Measurements from ENCODE around the gene OTULIN. TPM values are rescaled to one million over a fixed set of nuclear protein-coding genes. Genes with fewer than 3 reads are reported as not detected.

The OTULIN gene
- total and polyA plus RNA-seq, 2 of the 4 experiments (the other 2 are of a cell fraction), result 6.9 to 19.5 TPM

DNA sequence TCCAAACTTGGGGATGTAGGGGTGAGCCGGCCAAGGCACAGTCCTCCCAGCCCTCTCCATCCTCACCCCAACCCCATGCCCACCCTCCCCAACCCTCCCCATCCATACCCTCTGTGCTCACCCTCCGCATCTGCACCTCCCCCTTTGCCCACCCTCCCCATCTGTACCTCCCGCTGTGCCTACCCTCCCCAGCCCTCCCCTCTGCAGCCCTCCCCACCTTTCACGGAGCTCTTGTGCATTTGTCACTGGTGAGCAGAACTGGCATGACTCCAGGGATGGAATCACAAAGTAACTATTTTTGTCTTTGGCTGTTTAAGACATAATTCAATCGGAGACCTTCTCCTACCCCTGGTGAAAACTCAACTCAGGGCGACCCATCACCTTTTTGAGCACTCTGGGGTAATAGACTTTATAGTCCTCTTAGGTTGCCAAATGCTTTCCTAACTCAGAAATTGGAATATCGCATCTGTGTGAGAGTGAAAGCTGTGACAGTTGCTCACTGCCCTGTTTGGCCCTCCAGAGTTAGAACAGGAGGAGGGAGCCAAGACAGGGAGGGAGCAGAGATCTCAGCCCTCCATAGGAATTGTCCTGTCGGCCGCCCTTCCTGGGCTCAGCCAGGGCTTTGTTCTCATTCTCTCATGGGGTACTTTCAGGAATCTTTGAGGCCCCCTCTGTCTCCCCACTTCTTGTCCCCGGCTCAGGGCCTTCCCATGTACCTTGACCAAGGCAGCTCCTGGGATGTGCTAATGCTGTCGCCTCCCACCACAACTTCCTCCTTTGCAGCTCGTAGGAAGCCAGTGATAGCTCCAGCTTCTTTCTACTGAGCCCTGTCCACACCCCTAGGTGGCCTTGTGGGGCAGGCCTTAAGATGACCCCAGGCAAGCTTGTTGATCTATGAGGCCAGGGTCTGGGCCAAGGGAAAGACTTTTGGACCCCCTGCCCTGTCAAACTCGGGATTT lies 36.2 kb downstream of the OTULIN start:
- Histone ChIP-seq H3K4me1 (ENCODE audit: control insufficient read depth, insufficient read depth, low read length) (peaks cover 2% of the 10 kb centered on the region; the same call in 1 of the 2 replicates), H3K9me1 (ENCODE audit: insufficient read depth, low read length) (peaks cover 10% of the 10 kb centered on the region), H2AFZ (replicated peaks; ENCODE audit: low read length, poor library complexity) (no peak overlapping the region), H4K20me1 (ENCODE audit: insufficient read depth, low read length) (no peaks in the 10 kb centered on the region), H3K9me3 (ENCODE audit: control insufficient read depth, insufficient read depth, low read length) (no peaks in the 10 kb centered on the region), H2BK5ac (ENCODE audit: low read depth, low read length, poor library complexity, severe bottlenecking) (no peak overlapping the region), H3K36me3 (ENCODE audit: control insufficient read depth, insufficient read depth, low read length) (peaks cover 26% of the 10 kb centered on the region), H2BK120ac (ENCODE audit: low read depth, low read length) (no peak overlapping the region), H2BK20ac (ENCODE audit: low read depth, low read length) (no peak overlapping the region), H3K18ac (ENCODE audit: low read depth, low read length) (no peak overlapping the region), H2AK9ac (replicated peaks; ENCODE audit: low read depth, low read length, poor library complexity) (no peak overlapping the region), H3K9ac (ENCODE audit: low read depth, low read length) (no peak overlapping the region), H4K91ac (ENCODE audit: insufficient read depth, low read depth, low read length) (no peak overlapping the region), H4K8ac (ENCODE audit: low read depth in 2 of 2, low read length in 2 of 2) (no peak overlapping the region), H3K23ac (ENCODE audit: low read depth, low read length) (no peak overlapping the region), H3K56ac (ENCODE audit: extremely low read depth, insufficient read depth, low read length) (no peak overlapping the region), H3K4me2 (ENCODE audit: low read depth, low read length) (no peak overlapping the region), H3K27ac (ENCODE audit: insufficient read depth, low read length) (no peak overlapping the region), H3K27me3 (ENCODE audit: control insufficient read depth, insufficient read depth, low read length) (no peaks in the 10 kb centered on the region), H3K4ac (ENCODE audit: low read depth, low read length) (no peak overlapping the region), H3K4me3 (ENCODE audit: insufficient read depth, low read depth, low read length) (no peak overlapping the region), H3K79me1 (ENCODE audit: low read depth in 1 of 2, low read length in 2 of 2) (peaks cover 26 to 60% of the 10 kb centered on the region in 2 experiments; a peak in 3 of 4 replicates), H4K5ac (ENCODE audit: low read depth, low read length) (no peak overlapping the region), H3K14ac (replicated peaks; ENCODE audit: low read depth, low read length) (no peak overlapping the region), H2BK15ac (ENCODE audit: low read depth, low read length) (no peak overlapping the region), H2AK5ac (ENCODE audit: low read depth, low read length) (no peak overlapping the region; the same call in 1 of the 2 replicates)
- DNase-seq (no peak), ATAC-seq (ENCODE audit: low read depth) (no peak; the same call in 1 of the 2 replicates)
- in situ Hi-C loops (cut with MboI; ENCODE audit: low sequenced_read_pairs), result loop anchor here (25.0 kb wide), 1 partner anchor 812 kb away; the partner anchor contains the start of gene FBXL7
- BruUV-seq (replicated peaks), result no TSS peak
- TF ChIP-seq MXI1 (IDR thresholded peaks at IDR 0.05; ENCODE audit: borderline replicate concordance, low read depth, low read length), result no peak
- no peak for TF ChIP-seq FOS (IDR thresholded peaks at IDR 0.05; ENCODE audit: low read depth, low read length)
- TF ChIP-seq, protein P1, sequence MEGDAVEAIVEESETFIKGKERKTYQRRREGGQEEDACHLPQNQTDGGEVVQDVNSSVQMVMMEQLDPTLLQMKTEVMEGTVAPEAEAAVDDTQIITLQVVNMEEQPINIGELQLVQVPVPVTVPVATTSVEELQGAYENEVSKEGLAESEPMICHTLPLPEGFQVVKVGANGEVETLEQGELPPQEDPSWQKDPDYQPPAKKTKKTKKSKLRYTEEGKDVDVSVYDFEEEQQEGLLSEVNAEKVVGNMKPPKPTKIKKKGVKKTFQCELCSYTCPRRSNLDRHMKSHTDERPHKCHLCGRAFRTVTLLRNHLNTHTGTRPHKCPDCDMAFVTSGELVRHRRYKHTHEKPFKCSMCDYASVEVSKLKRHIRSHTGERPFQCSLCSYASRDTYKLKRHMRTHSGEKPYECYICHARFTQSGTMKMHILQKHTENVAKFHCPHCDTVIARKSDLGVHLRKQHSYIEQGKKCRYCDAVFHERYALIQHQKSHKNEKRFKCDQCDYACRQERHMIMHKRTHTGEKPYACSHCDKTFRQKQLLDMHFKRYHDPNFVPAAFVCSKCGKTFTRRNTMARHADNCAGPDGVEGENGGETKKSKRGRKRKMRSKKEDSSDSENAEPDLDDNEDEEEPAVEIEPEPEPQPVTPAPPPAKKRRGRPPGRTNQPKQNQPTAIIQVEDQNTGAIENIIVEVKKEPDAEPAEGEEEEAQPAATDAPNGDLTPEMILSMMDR (conservative IDR thresholded peaks at IDR 0.05; ENCODE audit: low read depth, low read length), result no peak
- TF ChIP-seq RCOR1 (IDR thresholded peaks at IDR 0.05; ENCODE audit: insufficient replicate concordance, low read length), result no peak
- no peak for TF ChIP-seq CHD1 (IDR thresholded peaks at IDR 0.05; ENCODE audit: low read depth, low read length)
- no peak for TF ChIP-seq POLR2A (IDR thresholded peaks at IDR 0.05; ENCODE audit: low read depth, low read length)
- TF ChIP-seq MAZ (IDR thresholded peaks at IDR 0.05; ENCODE audit: borderline replicate concordance, low read depth, low read length), result no peak
- TF ChIP-seq, protein P2, sequence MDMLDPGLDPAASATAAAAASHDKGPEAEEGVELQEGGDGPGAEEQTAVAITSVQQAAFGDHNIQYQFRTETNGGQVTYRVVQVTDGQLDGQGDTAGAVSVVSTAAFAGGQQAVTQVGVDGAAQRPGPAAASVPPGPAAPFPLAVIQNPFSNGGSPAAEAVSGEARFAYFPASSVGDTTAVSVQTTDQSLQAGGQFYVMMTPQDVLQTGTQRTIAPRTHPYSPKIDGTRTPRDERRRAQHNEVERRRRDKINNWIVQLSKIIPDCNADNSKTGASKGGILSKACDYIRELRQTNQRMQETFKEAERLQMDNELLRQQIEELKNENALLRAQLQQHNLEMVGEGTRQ (IDR thresholded peaks at IDR 0.05; ENCODE audit: low read depth, low read length), result no peak
- TF ChIP-seq NFE2L2 (IDR thresholded peaks at IDR 0.05; ENCODE audit: low read depth, low read length), result no peak
- TF ChIP-seq RAD21 (IDR thresholded peaks at IDR 0.05; ENCODE audit: low read length), result no peak
- ChIA-PET CTCF (no interaction called here), POLR2A (ENCODE audit: unreplicated experiment) (no interaction called here)
- WGBS, 2 experiments (ENCODE audit: extremely low coverage in 2 of 2, insufficient read length in 1 of 2), result 83% methylated on average over 2 of the region's 13 CpGs; no CpG with 5 or more reads in 1 of the 2 experiments
- dilution Hi-C loops (cut with HindIII; ENCODE audit: low sequenced_read_pairs, unreplicated experiment), result no loop called here
- intact Hi-C loops (cut with micrococcal nuclease), result no loop called here

All from IMR-90 (cell line).